Nephron progenitor cell (in vitro differentiated cells): ENCODE measurements around the gene CCDC197.
A peak's percentile ranks its signal among the peaks of the same experiment; 100 is the strongest.

Experiments used
- DNase-seq: peaks from one replicate; pipeline ENCODE4 v3.0.0; 2021
- H3K27ac Mint-ChIP-seq: 2 replicates; pipeline ENCODE4 v1.8.0; 2021; ENCODE audit warnings: mild to moderate bottlenecking, moderate library complexity, mixed read lengths
- H3K27me3 Mint-ChIP-seq: 2 replicates; pipeline ENCODE4 v1.8.0; 2021; ENCODE audit warnings: mild to moderate bottlenecking, low read depth, mixed read lengths; ENCODE audit not compliant: poor library complexity
- H3K36me3 Mint-ChIP-seq: 2 replicates; pipeline ENCODE4 v1.8.0; 2021; ENCODE audit warnings: low read depth, mixed read lengths
- H3K4me1 Mint-ChIP-seq: 2 replicates; pipeline ENCODE4 v1.8.0; 2021; ENCODE audit warnings: mixed read lengths
- H3K4me3 Mint-ChIP-seq: 2 replicates; pipeline ENCODE4 v1.8.0; 2021; ENCODE audit warnings: mild to moderate bottlenecking, moderate library complexity, mixed read lengths
- H3K9me3 Mint-ChIP-seq: 2 replicates; pipeline ENCODE4 v1.8.0; 2021; ENCODE audit warnings: mild to moderate bottlenecking, moderate library complexity, mixed read lengths
- TF ChIP-seq, protein P1 (sequence below): fragments of 200-600 bp; sonication (generic); IDR thresholded peaks from 2 replicates; pipeline ENCODE4 v1.5.0; 2021; ENCODE audit warnings: antibody characterized with exemption

Gene CCDC197

DNA sequence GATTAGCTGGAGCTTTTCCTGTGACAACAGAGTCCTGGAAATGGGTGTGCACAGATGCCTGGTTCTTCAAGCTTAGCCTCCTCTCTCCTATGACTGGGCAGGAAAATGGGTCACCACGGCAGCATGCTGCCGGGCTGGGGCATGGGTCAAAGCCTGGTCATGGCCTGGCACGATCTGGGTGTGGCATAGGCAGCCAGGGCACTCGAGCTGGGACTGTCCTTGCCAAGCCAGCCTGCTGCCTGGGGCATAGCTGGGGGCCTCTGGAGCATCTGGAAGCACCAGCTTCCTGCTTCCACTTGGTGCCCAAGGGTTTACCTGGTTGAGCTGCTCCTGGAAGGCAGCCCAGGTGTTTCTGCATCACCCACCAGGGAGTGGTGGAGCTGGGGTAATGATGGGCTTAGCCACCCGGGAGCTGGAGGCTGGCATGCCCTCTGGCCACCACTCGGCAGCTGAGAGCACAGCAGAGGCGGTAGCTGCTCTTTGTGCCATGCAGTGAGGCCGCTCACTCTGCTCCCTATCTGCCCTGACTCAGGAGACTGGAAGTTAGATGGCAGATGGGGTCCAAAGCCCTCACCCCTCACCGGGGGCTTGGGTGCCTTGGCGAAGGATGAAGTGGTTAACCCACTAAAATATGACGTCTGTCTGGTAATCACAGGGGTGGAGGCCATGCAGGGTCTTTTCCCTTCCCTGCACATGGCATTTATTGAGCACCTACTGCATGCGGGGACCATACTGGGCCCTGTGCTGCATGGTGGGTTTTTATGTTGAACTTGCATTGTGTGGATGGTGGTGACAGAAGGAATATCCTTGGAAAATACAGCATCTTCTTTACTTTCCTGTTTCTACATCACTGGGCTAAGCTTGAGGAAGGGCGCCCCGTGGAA is 30.7 kb downstream of the CCDC197 start:
- peaks cover 9% of the 10 kb centered on the region for H3K27me3 Mint-ChIP-seq
- H3K9me3 Mint-ChIP-seq = no peaks in the 10 kb centered on the region
- H3K36me3 Mint-ChIP-seq = no peaks in the 10 kb centered on the region
- no peak for DNase-seq
- H3K27ac Mint-ChIP-seq = no peak overlapping the region
- peak overlapping the region; percentile 73 for H3K4me3 Mint-ChIP-seq
- H3K4me1 Mint-ChIP-seq = peaks cover 8% of the 10 kb centered on the region
- TF ChIP-seq, protein P1, sequence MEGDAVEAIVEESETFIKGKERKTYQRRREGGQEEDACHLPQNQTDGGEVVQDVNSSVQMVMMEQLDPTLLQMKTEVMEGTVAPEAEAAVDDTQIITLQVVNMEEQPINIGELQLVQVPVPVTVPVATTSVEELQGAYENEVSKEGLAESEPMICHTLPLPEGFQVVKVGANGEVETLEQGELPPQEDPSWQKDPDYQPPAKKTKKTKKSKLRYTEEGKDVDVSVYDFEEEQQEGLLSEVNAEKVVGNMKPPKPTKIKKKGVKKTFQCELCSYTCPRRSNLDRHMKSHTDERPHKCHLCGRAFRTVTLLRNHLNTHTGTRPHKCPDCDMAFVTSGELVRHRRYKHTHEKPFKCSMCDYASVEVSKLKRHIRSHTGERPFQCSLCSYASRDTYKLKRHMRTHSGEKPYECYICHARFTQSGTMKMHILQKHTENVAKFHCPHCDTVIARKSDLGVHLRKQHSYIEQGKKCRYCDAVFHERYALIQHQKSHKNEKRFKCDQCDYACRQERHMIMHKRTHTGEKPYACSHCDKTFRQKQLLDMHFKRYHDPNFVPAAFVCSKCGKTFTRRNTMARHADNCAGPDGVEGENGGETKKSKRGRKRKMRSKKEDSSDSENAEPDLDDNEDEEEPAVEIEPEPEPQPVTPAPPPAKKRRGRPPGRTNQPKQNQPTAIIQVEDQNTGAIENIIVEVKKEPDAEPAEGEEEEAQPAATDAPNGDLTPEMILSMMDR = no peak

DNA sequence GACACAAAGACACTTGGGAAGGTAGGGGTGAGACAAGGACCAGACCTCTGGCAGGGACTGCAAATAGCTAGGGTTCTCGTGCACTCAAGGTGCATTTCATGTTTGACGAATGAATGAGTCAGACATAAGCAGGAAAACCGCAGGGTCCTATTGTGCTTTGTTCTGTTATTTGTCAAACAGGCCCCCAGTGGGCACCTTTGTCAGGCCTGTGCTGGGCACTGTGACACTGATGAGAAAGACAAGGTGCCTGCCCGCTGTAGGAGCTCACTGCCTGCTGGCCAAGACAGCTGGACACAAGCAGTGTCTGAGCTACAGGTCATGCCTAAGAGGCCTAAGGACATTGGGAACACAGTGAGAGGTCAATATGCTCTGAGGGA is 31.3 kb downstream of the CCDC197 start:
- no peaks in the 10 kb centered on the region for H3K9me3 Mint-ChIP-seq
- peak overlapping the region; percentile 72 for H3K4me3 Mint-ChIP-seq
- peaks cover 9% of the 10 kb centered on the region for H3K27me3 Mint-ChIP-seq
- TF ChIP-seq, protein P1 = no peak
- peaks cover 4% of the 10 kb centered on the region for H3K4me1 Mint-ChIP-seq
- H3K27ac Mint-ChIP-seq = no peak overlapping the region
- no peaks in the 10 kb centered on the region for H3K36me3 Mint-ChIP-seq
- DNase-seq = no peak

DNA sequence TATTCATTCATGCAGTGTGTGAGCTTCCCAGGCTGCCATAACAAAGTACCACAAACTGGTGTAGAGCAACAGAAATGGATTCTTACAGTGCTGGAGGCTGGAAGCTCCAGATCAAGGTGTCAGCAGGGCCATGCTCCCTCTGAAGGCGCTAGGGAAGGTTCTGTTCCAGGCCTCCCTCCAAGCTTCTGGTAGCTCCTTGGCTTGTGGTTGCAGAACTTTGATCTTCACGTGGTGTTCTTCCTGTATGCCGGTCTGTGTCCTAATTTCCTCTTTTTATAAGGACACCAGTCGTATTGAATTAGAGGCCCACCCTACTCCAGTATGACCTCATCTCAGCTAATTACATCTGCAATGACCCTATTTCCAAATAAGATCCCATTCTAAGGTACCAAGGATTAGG is 32.2 kb downstream of the CCDC197 start:
- H3K4me3 Mint-ChIP-seq = no peak overlapping the region
- peaks cover 7% of the 10 kb centered on the region for H3K36me3 Mint-ChIP-seq
- H3K4me1 Mint-ChIP-seq = peaks cover 4% of the 10 kb centered on the region
- peaks cover 9% of the 10 kb centered on the region for H3K27me3 Mint-ChIP-seq
- no peak overlapping the region for H3K27ac Mint-ChIP-seq
- peaks cover 8% of the 10 kb centered on the region for H3K9me3 Mint-ChIP-seq
- DNase-seq = no peak
- TF ChIP-seq, protein P1 = no peak

DNA sequence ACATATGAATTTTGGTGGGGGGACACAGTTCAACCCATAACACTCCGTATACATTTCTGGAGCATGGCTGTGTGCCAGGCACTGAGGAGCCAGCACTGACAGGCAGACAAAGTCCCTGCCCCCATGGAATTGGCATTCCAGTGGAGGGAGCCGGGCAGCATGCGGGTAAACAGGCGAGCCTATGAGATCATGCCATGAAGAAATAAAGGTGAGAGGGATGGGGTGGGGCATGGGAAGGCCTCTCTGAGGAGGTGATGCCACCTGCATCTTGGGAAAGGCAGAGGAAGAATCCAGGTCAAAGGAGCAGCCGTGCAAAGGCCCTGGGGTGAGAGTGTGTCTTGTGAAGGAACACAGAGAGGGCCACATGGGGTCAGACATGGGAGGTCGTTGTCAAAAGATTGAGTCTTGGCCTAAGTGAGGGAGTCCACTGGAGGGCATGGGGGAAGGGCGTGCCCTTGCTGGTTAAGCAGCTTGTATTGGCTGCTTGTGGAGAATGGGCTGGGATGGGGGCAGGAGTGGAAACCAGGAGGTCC is 32.6 kb downstream of the CCDC197 start:
- Mint-ChIP-seq H3K36me3 (peaks cover 7% of the 10 kb centered on the region), H3K4me1 (peaks cover 4% of the 10 kb centered on the region), H3K4me3 (no peak overlapping the region), H3K27me3 (peaks cover 10% of the 10 kb centered on the region), H3K9me3 (peaks cover 8% of the 10 kb centered on the region), H3K27ac (no peak overlapping the region)
- TF ChIP-seq, protein P1 = no peak
- DNase-seq = no peak

DNA sequence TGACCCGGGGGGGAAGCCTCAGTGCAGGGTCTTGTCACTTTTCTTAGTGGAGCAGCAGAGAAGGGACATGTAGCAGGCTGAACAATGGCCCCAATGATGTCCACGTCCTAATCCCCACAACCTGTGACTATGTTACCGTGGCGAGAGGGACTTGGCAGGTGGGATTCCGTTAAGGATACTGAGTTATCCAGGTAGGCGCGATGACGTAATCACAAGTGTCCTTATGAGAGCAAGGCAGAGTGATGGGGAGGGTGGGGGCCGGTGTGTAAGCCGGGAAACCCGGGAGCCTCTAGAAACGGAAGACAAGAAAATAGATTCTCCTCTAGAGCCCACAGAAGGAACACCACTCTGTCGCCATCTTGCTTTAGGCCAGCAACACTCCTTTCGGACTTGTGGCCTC is 33.5 kb downstream of the CCDC197 start:
- TF ChIP-seq, protein P1 = no peak
- H3K36me3 Mint-ChIP-seq = peaks cover 7% of the 10 kb centered on the region
- peak overlapping the region; percentile 61 for H3K27ac Mint-ChIP-seq
- H3K4me3 Mint-ChIP-seq = no peak overlapping the region
- peaks cover 10% of the 10 kb centered on the region for H3K27me3 Mint-ChIP-seq
- DNase-seq = no peak
- peaks cover 8% of the 10 kb centered on the region for H3K9me3 Mint-ChIP-seq
- H3K4me1 Mint-ChIP-seq = peaks cover 4% of the 10 kb centered on the region
